Hepatocyte (in vitro differentiated cells): Measurements from ENCODE around the gene RDH13. TPM values are rescaled to one million over a fixed set of nuclear protein-coding genes. Genes with fewer than 3 reads are reported as not detected.
"Not testable (repeated sequence)": the region's sequence is repeated elsewhere in the genome, so short reads cannot be mapped to it uniquely, and the experiment has no call there.

Source experiments
- DNase-seq: peaks from one replicate; pipeline ENCODE4 v3.0.0-alpha.2; 2016; ENCODE audit warnings: low spot score
- H2AFZ ChIP-seq: fragments of 200-600 bp; sonication (generic); 2 replicates; pipeline ENCODE4 v1.6.0; 2016; ENCODE audit warnings: antibody characterized with exemption, mild to moderate bottlenecking
- H3K27ac ChIP-seq: fragments of 200-600 bp; sonication (generic); 2 replicates; pipeline ENCODE4 v1.5.1; 2016; ENCODE audit warnings: mild to moderate bottlenecking
- H3K27me3 ChIP-seq: fragments of 200-600 bp; sonication (generic); 2 replicates; pipeline ENCODE4 v1.6.1; 2016
- H3K36me3 ChIP-seq: fragments of 200-600 bp; sonication (generic); replicated peaks from 2 replicates; pipeline ENCODE4 v1.5.1; 2016; ENCODE audit warnings: low read depth; ENCODE audit not compliant: insufficient read depth
- H3K4me1 ChIP-seq: fragments of 200-600 bp; sonication (generic); 2 replicates; pipeline ENCODE4 v1.5.1; 2016; ENCODE audit warnings: mild to moderate bottlenecking, moderate library complexity; ENCODE audit not compliant: insufficient read depth
- H3K4me2 ChIP-seq: fragments of 200-600 bp; sonication (generic); 2 replicates; pipeline ENCODE4 v1.6.0; 2016
- H3K4me3 ChIP-seq: fragments of 200-600 bp; sonication (generic); 2 replicates; pipeline ENCODE4 v1.5.1; 2016; ENCODE audit warnings: mild to moderate bottlenecking
- H3K79me2 ChIP-seq: fragments of 200-600 bp; sonication (generic); 2 replicates; pipeline ENCODE4 v1.6.0; 2017; ENCODE audit warnings: mild to moderate bottlenecking
- H3K9me2 ChIP-seq: fragments of 200-600 bp; sonication (generic); replicated peaks from 2 replicates; pipeline ENCODE4 v1.6.0; 2017; ENCODE audit warnings: mild to moderate bottlenecking; ENCODE audit not compliant: insufficient read depth
- H3K9me3 ChIP-seq: fragments of 200-600 bp; sonication (generic); 2 replicates; pipeline ENCODE4 v1.5.1; 2016; ENCODE audit warnings: low read depth, mild to moderate bottlenecking
- H4K20me1 ChIP-seq: fragments of 200-600 bp; sonication (generic); 2 replicates; pipeline ENCODE4 v1.6.0; 2016; ENCODE audit warnings: mild to moderate bottlenecking; ENCODE audit not compliant: insufficient read depth, poor library complexity, severe bottlenecking
- CTCF ChIP-seq: fragments of 200-600 bp; sonication (generic); IDR thresholded peaks from 2 replicates; pipeline ENCODE4 v1.5.1; 2016; ENCODE audit warnings: antibody characterized with exemption, mild to moderate bottlenecking; ENCODE audit not compliant: poor library complexity
- EZH2 ChIP-seq: fragments of 200-600 bp; sonication (generic); IDR thresholded peaks from 2 replicates; pipeline ENCODE4 v1.6.1; 2016; ENCODE audit warnings: antibody characterized with exemption, mild to moderate bottlenecking, borderline replicate concordance
- EZH2phosphoT487 ChIP-seq: fragments of 200-600 bp; sonication (generic); IDR thresholded peaks from one replicate; pipeline ENCODE4 v1.6.1; 2018; ENCODE audit warnings: antibody characterized with exemption, mild to moderate bottlenecking, low read depth, moderate library complexity; ENCODE audit not compliant: unreplicated experiment, severe bottlenecking
- WGBS: methylation state at CpG from one replicate; pipeline ENCODE4 v1.1.6; 2016; ENCODE audit warnings: low lambda C conversion rate; ENCODE audit errors: missing lambda C conversion rate; 5-methylcytosine and 5-hydroxymethylcytosine counted together
- polyA plus RNA-seq: library from polyadenylated mRNA; unstranded; fragments of >200 nt; fragmentation: Nextera tagmentation; extraction: Ambion mirVana; gene quantifications from 2 replicates; pipeline ENCODE4 v1.2.1, GENCODE V29; 2016
- total RNA-seq: library from RNA; depleted of rRNA; stranded (reverse); fragments of >200 nt; gene quantifications from 2 replicates; pipeline ENCODE4 v1.2.3, GENCODE V29; 2014

RDH13 gene
- total and polyA plus RNA-seq, 2 experiments from 2014 or later, result 17.3 to 17.7 TPM

GRCh38 chr19:55067869-55068268 is 4.9 kb upstream of the RDH13 start:
- DNase-seq, result no peak
- Histone ChIP-seq H3K27me3 (peaks cover 9% of the 10 kb centered on the region), H3K4me2 (no peak overlapping the region), H3K36me3 (no peaks in the 10 kb centered on the region), H3K79me2 (no peaks in the 10 kb centered on the region), H4K20me1 (no peaks in the 10 kb centered on the region), H3K4me1 (peaks cover 4% of the 10 kb centered on the region), H2AFZ (no peak overlapping the region), H3K27ac (no peak overlapping the region), H3K4me3 (no peak overlapping the region), H3K9me2 (no peaks in the 10 kb centered on the region), H3K9me3 (no peaks in the 10 kb centered on the region)
- WGBS, result 71% methylated on average over 2 of the region's 3 CpGs
- no peak for TF ChIP-seq EZH2
- TF ChIP-seq EZH2phosphoT487, result no peak
- no peak for TF ChIP-seq CTCF

DNA sequence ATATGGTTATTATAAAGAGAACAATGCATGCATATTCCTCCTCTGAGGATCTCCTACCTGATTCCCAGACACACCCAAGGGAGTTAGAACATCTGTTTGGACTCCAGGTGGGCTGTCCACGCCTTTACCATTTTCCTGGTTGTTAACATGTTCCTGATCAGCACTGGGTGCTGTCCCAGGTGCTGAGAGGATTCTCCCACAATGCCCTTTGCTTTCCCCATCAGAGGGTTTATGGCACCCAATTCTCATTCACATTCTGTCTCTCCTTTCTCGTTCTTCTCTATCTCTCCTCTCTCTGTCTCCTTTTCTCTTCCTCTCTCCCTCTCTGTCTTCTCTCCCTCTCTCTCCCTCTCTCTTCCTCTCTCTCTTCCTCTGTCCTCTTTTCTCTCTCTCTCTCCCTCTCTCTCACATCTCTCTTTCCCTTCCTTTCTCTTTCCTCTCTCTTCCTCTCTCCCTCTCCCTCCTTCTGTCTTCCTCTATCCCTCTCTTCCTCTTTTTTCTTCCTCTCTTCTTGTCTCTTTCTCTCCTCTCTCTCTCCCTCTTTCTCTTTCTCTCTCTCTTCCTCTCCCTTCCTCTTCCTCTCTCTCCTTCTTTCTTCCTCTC is 3.3 kb upstream of the RDH13 start:
- Histone ChIP-seq H3K4me2 (no peak overlapping the region), H3K27ac (no peak overlapping the region), H3K9me3 (no peaks in the 10 kb centered on the region), H4K20me1 (no peaks in the 10 kb centered on the region), H3K79me2 (peaks cover 13% of the 10 kb centered on the region), H3K4me1 (peaks cover 4% of the 10 kb centered on the region), H2AFZ (no peak overlapping the region), H3K36me3 (no peaks in the 10 kb centered on the region), H3K27me3 (peaks cover 9% of the 10 kb centered on the region), H3K4me3 (no peak overlapping the region), H3K9me2 (no peaks in the 10 kb centered on the region)
- WGBS, result 51% methylated on average over 2 of the region's 2 CpGs
- TF ChIP-seq EZH2phosphoT487 (no peak), EZH2 (no peak), CTCF (no peak)
- DNase-seq, result no peak

DNA sequence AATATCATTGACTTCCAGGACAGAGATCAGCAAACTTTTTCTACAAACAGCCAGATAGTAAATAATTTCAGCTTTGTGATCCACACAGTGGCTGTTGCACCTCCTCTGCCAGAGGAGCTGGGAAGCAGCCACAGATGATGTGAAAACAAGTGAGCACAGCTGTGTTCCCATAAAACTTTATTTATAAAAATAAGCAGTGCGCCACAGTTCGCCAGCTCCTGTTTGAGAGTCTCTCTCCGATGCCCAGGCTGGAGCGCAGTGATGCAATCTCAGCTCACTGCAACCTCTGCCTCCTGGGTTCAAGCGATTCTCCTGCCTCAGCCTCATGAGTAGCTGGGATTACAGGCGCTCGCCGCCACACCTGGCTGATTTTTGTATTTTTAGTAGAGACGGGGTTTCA is 2.6 kb upstream of the RDH13 start:
- not testable (repeated sequence) for H3K36me3 ChIP-seq, H3K27me3 ChIP-seq, H4K20me1 ChIP-seq, H3K27ac ChIP-seq, H3K4me2 ChIP-seq, H3K9me2 ChIP-seq, DNase-seq, H2AFZ ChIP-seq, H3K4me3 ChIP-seq, H3K4me1 ChIP-seq, H3K9me3 ChIP-seq
- H3K79me2 ChIP-seq, result peaks cover 14% of the 10 kb centered on the region
- WGBS, result 90% methylated on average over 9 of the region's 9 CpGs

DNA sequence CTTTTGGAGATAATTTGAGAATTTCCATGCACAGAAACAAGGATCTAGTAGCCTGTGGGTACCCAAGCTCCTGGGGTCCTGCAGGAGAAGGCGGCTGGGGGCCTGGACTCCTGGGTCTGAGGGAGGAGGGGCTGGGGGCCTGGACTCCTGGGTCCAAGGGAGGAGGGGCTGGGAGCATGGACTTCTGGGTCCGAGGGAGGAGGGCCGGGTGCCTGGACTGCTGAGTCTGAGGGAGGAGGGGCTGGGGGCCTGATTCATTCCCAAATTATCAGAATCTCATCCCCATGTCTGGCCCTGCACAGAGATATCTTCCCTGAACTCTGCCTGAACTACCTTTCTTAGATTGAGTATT is 520 bp upstream of the RDH13 start:
- Histone ChIP-seq H3K27ac (peak overlapping the region; percentile 2), H3K4me2 (peak overlapping the region; percentile 64), H3K9me3 (no peaks in the 10 kb centered on the region), H3K9me2 (no peaks in the 10 kb centered on the region), H3K27me3 (peaks cover 5% of the 10 kb centered on the region), H4K20me1 (no peaks in the 10 kb centered on the region), H3K4me3 (no peak overlapping the region), H3K4me1 (no peaks in the 10 kb centered on the region), H2AFZ (no peak overlapping the region), H3K36me3 (no peaks in the 10 kb centered on the region), H3K79me2 (peaks cover 14% of the 10 kb centered on the region)
- 100% methylated on average over 2 of the region's 3 CpGs for WGBS
- TF ChIP-seq EZH2phosphoT487 (no peak), CTCF (no peak), EZH2 (no peak)
- DNase-seq, result no peak

GRCh38 chr19:55060287-55060686 is 2.7 kb downstream of the RDH13 start:
- Histone ChIP-seq H3K27ac (peak overlapping the region; percentile 73), H3K79me2 (peaks cover 14% of the 10 kb centered on the region)
- not testable (repeated sequence) for H3K4me2 ChIP-seq, H3K27me3 ChIP-seq, H3K4me1 ChIP-seq, H3K9me3 ChIP-seq, H4K20me1 ChIP-seq, H3K36me3 ChIP-seq, H2AFZ ChIP-seq, DNase-seq, H3K9me2 ChIP-seq, H3K4me3 ChIP-seq
- WGBS, result 72% methylated on average over 9 of the region's 9 CpGs
